ENCODE measurements around the gene UGT1A10.

The UGT1A10 gene

DNA sequence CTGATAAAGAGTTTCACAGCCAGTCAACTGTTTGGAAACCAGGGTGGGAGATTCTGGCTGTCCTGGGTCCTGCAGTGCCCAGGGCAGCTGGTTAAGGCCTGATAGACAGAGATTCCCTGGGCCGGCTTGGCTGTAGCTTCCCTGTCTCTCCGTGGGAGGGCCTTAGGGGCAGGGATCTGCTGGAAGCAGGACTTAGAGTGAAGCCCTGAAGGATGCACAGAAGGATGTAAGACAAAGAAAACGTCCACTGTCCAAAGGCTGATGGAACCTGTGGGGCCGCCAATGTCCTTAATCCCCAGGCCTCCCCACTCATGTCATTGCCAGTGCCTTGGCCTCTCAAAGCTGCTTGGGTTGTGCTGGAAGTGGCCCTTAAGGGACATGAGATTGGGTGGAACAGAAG is 174.8 kb downstream of the UGT1A10 start:
- no peak for DNase-seq

DNA sequence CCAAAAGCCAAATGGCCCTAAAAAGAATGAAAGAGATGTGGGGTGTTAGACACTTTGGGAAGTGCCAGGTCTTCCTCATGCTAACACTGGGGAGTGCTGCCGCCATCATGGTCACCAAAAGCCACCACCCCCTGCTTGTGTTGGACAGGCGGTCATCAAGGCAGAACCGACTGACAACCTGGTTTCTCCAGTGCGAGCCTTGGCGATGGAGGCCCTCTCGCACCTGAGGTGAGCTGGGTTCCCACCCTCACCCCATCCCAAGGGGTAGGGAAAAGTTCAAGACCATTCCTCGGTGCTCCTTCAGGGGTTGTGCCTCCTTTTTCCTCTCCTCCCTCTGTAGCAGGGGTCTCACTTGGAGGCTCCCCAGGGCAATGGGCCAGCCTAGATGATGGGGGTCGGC is 175.5 kb downstream of the UGT1A10 start:
- no peak for DNase-seq

GRCh38 chr2:233813236-233814055 is 177.2 kb downstream of the UGT1A10 start:
- no peak for DNase-seq

DNA sequence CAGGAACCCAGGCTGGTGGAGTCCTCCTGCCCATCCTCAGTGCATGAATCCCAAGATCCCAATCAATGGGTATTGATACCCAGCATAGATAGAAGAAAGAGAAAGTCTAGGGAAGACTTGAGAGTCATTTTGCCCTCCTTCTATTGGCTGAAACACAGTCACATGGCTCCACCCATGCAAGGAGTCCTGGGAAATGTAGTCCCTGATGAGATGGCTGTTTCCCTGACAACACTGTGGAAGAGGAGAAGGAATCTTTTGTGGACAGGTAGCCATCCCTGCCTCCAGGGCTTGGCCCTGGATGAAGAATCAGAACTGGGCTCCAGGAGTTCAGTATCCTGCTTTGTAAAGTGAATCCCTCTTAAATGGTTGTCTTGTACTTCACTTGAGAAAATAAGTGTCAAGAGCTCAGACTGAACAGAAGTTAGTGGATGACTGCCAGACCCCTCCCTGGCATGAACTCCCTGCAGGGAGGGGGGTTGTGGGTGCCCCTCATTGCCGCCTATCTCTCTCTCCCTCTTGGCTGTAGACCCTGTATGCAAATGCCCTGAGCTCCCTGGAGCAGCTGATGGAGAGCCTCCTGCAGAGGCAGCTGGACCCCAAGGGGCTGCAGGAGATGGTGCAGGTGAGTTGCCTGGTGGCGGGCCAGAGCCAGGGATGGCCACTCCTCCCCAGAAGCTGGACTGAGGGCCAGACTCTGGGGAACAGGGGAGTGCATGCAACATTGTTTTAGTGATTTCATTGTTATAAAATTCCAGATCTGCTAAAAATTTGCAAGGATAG is 178.0 kb downstream of the UGT1A10 start:
- DNase-seq: no peak

GRCh38 chr2:233815861-233816260 is 179.6 kb downstream of the UGT1A10 start:
- no peak for DNase-seq

GRCh38 chr2:233816334-233816733 is 180.1 kb downstream of the UGT1A10 start:
- no peak for DNase-seq

GRCh38 chr2:233816771-233817170 is 180.5 kb downstream of the UGT1A10 start:
- no peak for DNase-seq

GRCh38 chr2:233817361-233817911 is 181.2 kb downstream of the UGT1A10 start:
- no peak for DNase-seq

DNA sequence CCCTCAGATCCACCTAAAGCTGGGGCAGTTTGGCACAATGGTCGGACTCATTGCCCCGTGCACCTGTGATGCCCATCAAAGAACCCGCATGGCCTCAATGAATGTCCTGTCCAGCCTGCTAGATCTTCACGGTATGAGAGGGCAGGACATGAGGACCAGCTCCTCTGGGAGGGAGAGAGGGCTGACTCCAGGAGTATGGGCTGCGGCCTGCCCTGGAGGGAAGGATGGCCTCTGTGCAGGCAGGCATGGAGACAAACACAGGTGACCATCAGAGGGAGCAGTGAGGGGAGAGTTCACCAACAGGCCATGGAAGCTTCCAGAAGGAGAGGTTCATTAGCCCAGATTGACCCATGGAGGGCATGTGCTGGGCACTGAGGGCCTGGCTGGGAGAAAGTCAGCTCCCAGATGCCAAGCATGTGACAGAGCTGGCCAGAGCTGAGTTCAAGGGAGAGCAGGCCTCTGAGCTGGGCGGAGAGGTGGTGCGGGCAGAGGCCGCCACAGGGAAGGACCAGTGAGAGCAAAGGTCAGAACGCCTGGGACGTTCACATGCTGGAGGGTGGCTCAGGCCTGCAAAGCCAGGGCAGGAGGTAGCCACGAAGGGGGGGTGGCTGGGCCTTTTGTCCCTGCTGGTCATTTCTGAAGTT is 181.9 kb downstream of the UGT1A10 start:
- DNase-seq: no peak

GRCh38 chr2:233818639-233819621 is 182.7 kb downstream of the UGT1A10 start:
- DNase-seq: no peak

DNA sequence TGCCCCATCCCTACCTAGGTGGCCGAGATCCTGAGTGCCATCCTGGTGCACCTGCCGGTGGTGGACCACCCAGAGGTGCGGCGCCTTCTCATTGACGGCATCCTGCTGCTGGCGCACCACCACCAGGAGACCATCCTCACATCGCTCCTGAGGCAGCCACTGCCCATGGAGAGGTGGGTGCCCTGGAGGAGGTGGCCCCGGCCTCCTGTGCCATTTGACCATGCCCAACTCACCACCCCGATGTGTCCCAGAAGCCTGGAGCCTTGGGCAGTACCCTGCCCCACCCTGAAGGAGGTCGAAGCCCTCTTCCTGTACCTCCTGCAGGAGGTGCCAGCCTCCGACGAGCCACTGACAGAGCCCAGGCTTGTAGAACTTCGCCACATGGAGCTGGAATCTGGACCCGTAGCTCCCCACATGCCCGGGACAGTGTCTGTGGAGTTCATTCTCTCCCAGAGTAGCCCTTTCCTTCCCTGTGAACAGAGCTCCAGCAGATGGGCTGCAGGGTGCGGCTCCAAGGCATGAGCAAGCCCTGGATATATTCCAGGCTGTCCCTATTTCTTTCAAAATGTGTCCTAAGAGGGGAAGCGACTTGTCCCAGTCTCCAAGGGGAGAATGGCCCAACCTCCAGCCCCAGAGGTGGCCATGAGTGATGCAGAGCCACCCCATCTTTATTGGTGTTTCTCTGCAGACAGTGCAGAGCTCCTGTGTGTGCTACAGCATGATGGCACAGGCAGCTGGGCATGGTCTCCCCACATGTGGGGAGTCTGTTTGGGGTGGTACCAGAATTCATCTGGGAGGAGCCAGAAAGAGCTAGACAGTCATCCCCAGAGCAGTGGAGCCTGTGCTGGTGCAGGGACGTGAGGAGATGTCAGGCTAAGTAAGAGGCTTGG is 183.9 kb downstream of the UGT1A10 start:
- no peak for DNase-seq

GRCh38 chr2:233820774-233821105 is 184.5 kb downstream of the UGT1A10 start:
- no peak for DNase-seq

GRCh38 chr2:233821196-233821595 is 184.9 kb downstream of the UGT1A10 start:
- DNase-seq: no peak

DNA sequence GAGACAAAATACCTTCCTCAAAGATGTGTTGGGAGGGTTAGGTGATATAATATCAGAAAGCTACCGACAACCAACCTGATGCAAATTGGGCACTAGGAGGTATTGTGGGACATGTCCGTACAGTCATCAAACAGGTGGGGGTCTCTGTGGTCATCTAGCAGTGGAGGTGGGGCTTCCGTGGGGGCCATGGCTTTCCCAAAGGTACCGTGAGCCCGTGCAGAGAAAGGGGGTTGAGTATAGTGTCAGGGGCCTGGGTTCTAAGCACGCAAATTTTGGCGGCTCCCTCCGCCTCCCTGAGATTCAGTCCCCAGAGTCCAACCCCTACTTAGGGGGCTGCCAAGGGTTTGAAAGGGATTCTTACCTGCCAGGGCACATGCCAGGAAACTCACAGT is 185.5 kb downstream of the UGT1A10 start:
- DNase-seq: no peak

GRCh38 chr2:233822101-233822771 is 186.0 kb downstream of the UGT1A10 start:
- no peak for DNase-seq
